GM10266 (cell line): Measurements from ENCODE around the gene MDFIC.

Source experiments
- DNase-seq: peaks from one replicate; pipeline ENCODE4 v3.0.0; 2012; ENCODE audit errors: extremely low spot score
- TF ChIP-seq, protein P1 (sequence below): IDR thresholded peaks from 2 replicates; pipeline ENCODE4 v1.5.1; 2012; ENCODE audit warnings: mild to moderate bottlenecking, low read depth; ENCODE audit not compliant: control insufficient read depth, insufficient read depth; ENCODE audit errors: missing control alignments

Gene MDFIC

GRCh38 chr7:115056019-115056418 is 134.1 kb downstream of the MDFIC start:
- TF ChIP-seq, protein P1, sequence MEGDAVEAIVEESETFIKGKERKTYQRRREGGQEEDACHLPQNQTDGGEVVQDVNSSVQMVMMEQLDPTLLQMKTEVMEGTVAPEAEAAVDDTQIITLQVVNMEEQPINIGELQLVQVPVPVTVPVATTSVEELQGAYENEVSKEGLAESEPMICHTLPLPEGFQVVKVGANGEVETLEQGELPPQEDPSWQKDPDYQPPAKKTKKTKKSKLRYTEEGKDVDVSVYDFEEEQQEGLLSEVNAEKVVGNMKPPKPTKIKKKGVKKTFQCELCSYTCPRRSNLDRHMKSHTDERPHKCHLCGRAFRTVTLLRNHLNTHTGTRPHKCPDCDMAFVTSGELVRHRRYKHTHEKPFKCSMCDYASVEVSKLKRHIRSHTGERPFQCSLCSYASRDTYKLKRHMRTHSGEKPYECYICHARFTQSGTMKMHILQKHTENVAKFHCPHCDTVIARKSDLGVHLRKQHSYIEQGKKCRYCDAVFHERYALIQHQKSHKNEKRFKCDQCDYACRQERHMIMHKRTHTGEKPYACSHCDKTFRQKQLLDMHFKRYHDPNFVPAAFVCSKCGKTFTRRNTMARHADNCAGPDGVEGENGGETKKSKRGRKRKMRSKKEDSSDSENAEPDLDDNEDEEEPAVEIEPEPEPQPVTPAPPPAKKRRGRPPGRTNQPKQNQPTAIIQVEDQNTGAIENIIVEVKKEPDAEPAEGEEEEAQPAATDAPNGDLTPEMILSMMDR = no peak
- no peak for DNase-seq

- DNase-seq = no peak
These were observed 136.8 kb downstream of the MDFIC start for GRCh38 chr7:115058726-115059125.

DNA sequence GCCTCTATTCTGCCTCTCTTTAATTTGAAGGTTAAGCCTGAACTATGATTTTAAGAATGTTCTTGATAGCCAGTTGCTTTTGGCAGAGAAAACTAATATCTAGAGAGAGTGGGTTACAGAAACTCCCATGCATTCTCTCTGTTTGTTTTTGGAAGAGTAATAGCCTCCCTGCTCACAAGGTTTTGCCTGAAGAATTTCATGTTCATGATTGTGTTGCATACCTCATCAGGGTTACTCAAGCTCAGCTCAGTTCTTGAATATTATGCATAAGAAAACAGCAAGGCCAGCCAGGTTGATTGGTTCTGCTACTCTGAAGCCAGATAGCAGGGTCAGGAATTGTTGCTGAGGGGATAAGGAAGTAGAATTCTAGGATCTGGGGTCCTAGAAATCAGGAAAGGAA is 137.4 kb downstream of the MDFIC start:
- TF ChIP-seq, protein P1 = no peak
- DNase-seq = no peak

More at GRCh38 chr7:115058726-115059125, 136.8 kb downstream of the MDFIC start:
- TF ChIP-seq, protein P1 = no peak

- no peak for DNase-seq
These were observed 138.4 kb downstream of the MDFIC start for GRCh38 chr7:115060095-115060870.

GRCh38 chr7:115066050-115066449 is 144.2 kb downstream of the MDFIC start:
- TF ChIP-seq, protein P1 = no peak
- DNase-seq = no peak

More at GRCh38 chr7:115060095-115060870, 138.4 kb downstream of the MDFIC start:
- TF ChIP-seq, protein P1 = no peak

- TF ChIP-seq, protein P1 = no peak
- no peak for DNase-seq
These were observed 144.7 kb downstream of the MDFIC start for GRCh38 chr7:115066634-115067033.

DNA sequence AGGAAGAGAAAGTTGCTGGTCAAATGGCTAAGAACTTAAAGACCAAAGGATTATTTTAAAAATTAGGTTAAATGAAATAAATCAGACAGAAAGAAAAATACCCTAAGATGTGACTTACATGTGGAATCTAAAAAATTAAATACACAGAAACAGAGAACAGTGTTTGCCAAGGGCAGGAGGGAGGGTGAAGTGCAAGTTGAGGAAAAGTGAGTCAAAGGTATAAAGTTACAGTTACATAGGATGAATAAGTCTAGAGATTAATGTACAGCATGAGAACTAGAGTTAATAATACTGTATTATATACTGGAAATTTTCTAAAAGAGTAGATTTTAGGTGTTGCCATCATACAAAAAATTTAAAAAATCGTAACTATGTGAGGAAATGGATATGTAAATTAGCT is 146.3 kb downstream of the MDFIC start:
- TF ChIP-seq, protein P1 = no peak
- no peak for DNase-seq
